GM23248 (cell line): ENCODE measurements around the gene TMEM95. TPM values are rescaled to one million over a fixed set of nuclear protein-coding genes. Genes with fewer than 3 reads are reported as not detected.

Experiments
- DNase-seq: peaks from one replicate; pipeline ENCODE4 v3.0.0-alpha.2; 2015
- H2AFZ ChIP-seq: fragments of 200-600 bp; sonication (generic); 2 replicates; pipeline ENCODE4 v1.6.1; 2016; ENCODE audit warnings: antibody characterized with exemption
- H3F3A ChIP-seq: fragments of 200-600 bp; sonication (generic); 2 replicates; pipeline ENCODE4 v1.6.1; 2016; ENCODE audit warnings: mild to moderate bottlenecking, antibody characterized with exemption, mixed run types; ENCODE audit not compliant: insufficient read depth
- H3K27ac ChIP-seq: fragments of 200-600 bp; sonication (generic); 2 replicates; pipeline ENCODE4 v1.5.1; 2016; ENCODE audit warnings: mild to moderate bottlenecking
- H3K27me3 ChIP-seq: fragments of 200-600 bp; sonication (generic); replicated peaks from 2 replicates; pipeline ENCODE4 v1.6.1; 2016; ENCODE audit warnings: mild to moderate bottlenecking; ENCODE audit not compliant: insufficient read depth
- H3K36me3 ChIP-seq: fragments of 200-600 bp; sonication (generic); 2 replicates; pipeline ENCODE4 v1.6.1; 2016; ENCODE audit warnings: low read depth, mild to moderate bottlenecking
- H3K4me1 ChIP-seq: fragments of 200-600 bp; sonication (generic); 2 replicates; pipeline ENCODE4 v1.6.1; 2016; ENCODE audit warnings: mild to moderate bottlenecking; ENCODE audit not compliant: insufficient read depth
- H3K4me2 ChIP-seq: fragments of 200-600 bp; sonication (generic); one replicate; pipeline ENCODE4 v1.6.1; 2016; ENCODE audit warnings: mild to moderate bottlenecking; ENCODE audit not compliant: unreplicated experiment
- H3K4me3 ChIP-seq: fragments of 200-600 bp; sonication (generic); 2 replicates; pipeline ENCODE4 v1.5.1; 2016; ENCODE audit warnings: mild to moderate bottlenecking
- H3K79me2 ChIP-seq: fragments of 200-600 bp; sonication (generic); 2 replicates; pipeline ENCODE4 v1.6.1; 2016; ENCODE audit warnings: mild to moderate bottlenecking; ENCODE audit not compliant: insufficient read depth
- H3K9ac ChIP-seq: fragments of 200-600 bp; sonication (generic); 2 replicates; pipeline ENCODE4 v1.6.1; 2016; ENCODE audit warnings: mild to moderate bottlenecking
- H3K9me2 ChIP-seq: fragments of 200-600 bp; sonication (generic); 2 replicates; pipeline ENCODE4 v1.6.1; 2016; ENCODE audit warnings: mixed run types, mild to moderate bottlenecking, moderate library complexity; ENCODE audit not compliant: insufficient read depth
- H3K9me3 ChIP-seq: fragments of 200-600 bp; sonication (generic); one replicate; pipeline ENCODE4 v1.6.1; 2017; ENCODE audit warnings: low read depth
- H4K20me1 ChIP-seq: fragments of 200-600 bp; sonication (generic); 2 replicates; pipeline ENCODE4 v1.6.0; 2016; ENCODE audit not compliant: insufficient read depth
- EZH2 ChIP-seq: fragments of 200-600 bp; sonication (generic); IDR thresholded peaks from 2 replicates; pipeline ENCODE4 v1.6.1; 2018; ENCODE audit warnings: antibody characterized with exemption, mild to moderate bottlenecking; ENCODE audit not compliant: insufficient read depth, poor library complexity, severe bottlenecking
- EZH2phosphoT487 ChIP-seq: fragments of 200-600 bp; sonication (generic); IDR thresholded peaks from 2 replicates; pipeline ENCODE4 v1.6.1; 2018; ENCODE audit warnings: antibody characterized with exemption, moderate library complexity, mild to moderate bottlenecking, low read depth; ENCODE audit not compliant: insufficient read depth
- WGBS, 2 experiments: methylation state at CpG; one replicate each; pipeline ENCODE4 v1.1.6; 2015 to 2017; ENCODE audit warnings: low lambda C conversion rate in 2 of 2, low coverage in 1 of 2; ENCODE audit errors: missing lambda C conversion rate in 2 of 2; 5-methylcytosine and 5-hydroxymethylcytosine counted together
- in situ Hi-C: fragments of 300-500 bp; cut with MboI; formaldehyde crosslinking; loops from 2 replicates; pipeline ENCODE4 v1.15.0; 2020
- polyA plus RNA-seq: library from polyadenylated mRNA; unstranded; fragments of >200 nt; fragmentation: Nextera tagmentation; extraction: Ambion mirVana; gene quantifications from 2 replicates; pipeline ENCODE4 v1.2.1, GENCODE V29; 2016
- total RNA-seq: library from RNA; depleted of rRNA; stranded (reverse); fragments of >200 nt; shearing (Covaris generic); gene quantifications from 2 replicates; pipeline ENCODE4 v1.2.3, GENCODE V29; 2014

Gene TMEM95
- total and polyA plus RNA-seq, 2 experiments from 2014 or later = not detected

- H3F3A ChIP-seq = no peaks in the 10 kb centered on the region
- no peak overlapping the region for H2AFZ ChIP-seq
- H3K27me3 ChIP-seq = no peaks in the 10 kb centered on the region
- H3K4me3 ChIP-seq = no peak overlapping the region
- H4K20me1 ChIP-seq = no peaks in the 10 kb centered on the region
- H3K36me3 ChIP-seq = peaks cover 7% of the 10 kb centered on the region; the same call in 1 of the 2 replicates
- peaks cover 21% of the 10 kb centered on the region for H3K79me2 ChIP-seq
- TF ChIP-seq EZH2 (no peak), EZH2phosphoT487 (no peak)
- H3K9me3 ChIP-seq = no peaks in the 10 kb centered on the region
- peaks cover 7% of the 10 kb centered on the region; the same call in 1 of the 2 replicates for H3K4me1 ChIP-seq
- no peak overlapping the region for H3K27ac ChIP-seq
- no peaks in the 10 kb centered on the region for H3K9me2 ChIP-seq
- DNase-seq = no peak
- no peak overlapping the region for H3K9ac ChIP-seq
- H3K4me2 ChIP-seq = no peak overlapping the region
- 92 to 95% methylated on average over 7 of the region's 7 CpGs for WGBS, 2 experiments
- in situ Hi-C loops = no loop called here
Observed at GRCh38 chr17:7327056-7327455, 27.9 kb upstream of the TMEM95 start.

GRCh38 chr17:7327501-7327900 is 27.5 kb upstream of the TMEM95 start:
- no peak for DNase-seq
- no peak overlapping the region for H3K27ac ChIP-seq
- no peak overlapping the region for H3K9ac ChIP-seq
- TF ChIP-seq EZH2phosphoT487 (no peak), EZH2 (no peak)
- no peaks in the 10 kb centered on the region for H3K27me3 ChIP-seq
- H2AFZ ChIP-seq = no peak overlapping the region
- H3K79me2 ChIP-seq = peaks cover 21% of the 10 kb centered on the region
- WGBS, 2 experiments = 85 to 89% methylated on average over 17 of the region's 17 CpGs
- H3K9me2 ChIP-seq = no peaks in the 10 kb centered on the region
- H3K4me2 ChIP-seq = peak overlapping the region; percentile 88
- H3K36me3 ChIP-seq = peaks cover 7% of the 10 kb centered on the region; the same call in 1 of the 2 replicates
- H3K4me1 ChIP-seq = peaks cover 7% of the 10 kb centered on the region; the same call in 1 of the 2 replicates
- H4K20me1 ChIP-seq = no peaks in the 10 kb centered on the region
- in situ Hi-C loops = no loop called here
- no peak overlapping the region for H3K4me3 ChIP-seq
- H3K9me3 ChIP-seq = no peaks in the 10 kb centered on the region
- H3F3A ChIP-seq = no peaks in the 10 kb centered on the region

- 56 to 67% methylated on average over 1 of the region's 1 CpG for WGBS, 2 experiments
- peaks cover 7% of the 10 kb centered on the region; the same call in 1 of the 2 replicates for H3K4me1 ChIP-seq
- no peaks in the 10 kb centered on the region for H3F3A ChIP-seq
- no peaks in the 10 kb centered on the region for H3K9me3 ChIP-seq
- H3K4me3 ChIP-seq = peak overlapping the region; percentile 83
- no peak for DNase-seq
- H3K79me2 ChIP-seq = peaks cover 21% of the 10 kb centered on the region
- TF ChIP-seq EZH2 (no peak), EZH2phosphoT487 (no peak)
- no peaks in the 10 kb centered on the region for H4K20me1 ChIP-seq
- H3K36me3 ChIP-seq = peaks cover 7% of the 10 kb centered on the region; the same call in 1 of the 2 replicates
- in situ Hi-C loops = no loop called here
- H3K4me2 ChIP-seq = peak overlapping the region; percentile 88
- H3K9ac ChIP-seq = peak overlapping the region; percentile 80
- no peak overlapping the region for H2AFZ ChIP-seq
- no peak overlapping the region for H3K27ac ChIP-seq
- no peaks in the 10 kb centered on the region for H3K9me2 ChIP-seq
- H3K27me3 ChIP-seq = no peaks in the 10 kb centered on the region
Observed at GRCh38 chr17:7328009-7328408, 26.9 kb upstream of the TMEM95 start.

GRCh38 chr17:7328840-7329373 is 26.0 kb upstream of the TMEM95 start, which contains the start of gene NEURL4:
TSS of gene NEURL4 (minus strand) at chr17:7329335. CDS start at chr17:7329312, 23 bp downstream.
- H4K20me1 ChIP-seq = no peaks in the 10 kb centered on the region
- H3K4me2 ChIP-seq = peak within 1 kb of the TSS; percentile 88
- no peaks in the 10 kb centered on the region for H3K9me2 ChIP-seq
- no peak for TF ChIP-seq EZH2
- TF ChIP-seq EZH2phosphoT487 = no peak
- H3K4me1 ChIP-seq = peaks cover 7% of the 10 kb centered on the region; the same call in 1 of the 2 replicates
- WGBS, 2 experiments = 0 to 2% methylated on average over 35 to 49 of the region's 50 CpGs
- H3K9me3 ChIP-seq = no peaks in the 10 kb centered on the region
- peak within 1 kb of the TSS; percentile 60 for H3K27ac ChIP-seq
- H3K79me2 ChIP-seq = peaks cover 21% of the 10 kb centered on the region
- H2AFZ ChIP-seq = peak within 1 kb of the TSS; percentile 87
- H3K36me3 ChIP-seq = no peaks in the 10 kb centered on the region; the same call in 1 of the 2 replicates
- in situ Hi-C loops = no loop called here
- no peaks in the 10 kb centered on the region for H3K27me3 ChIP-seq
- peak within 1 kb of the TSS; percentile 80 for H3K9ac ChIP-seq
- peak; percentile 76 for DNase-seq
- H3K4me3 ChIP-seq = peak within 1 kb of the TSS; percentile 83
- H3F3A ChIP-seq = no peaks in the 10 kb centered on the region
